ENCODE measurements around the gene RSF1.

RSF1 gene

DNA sequence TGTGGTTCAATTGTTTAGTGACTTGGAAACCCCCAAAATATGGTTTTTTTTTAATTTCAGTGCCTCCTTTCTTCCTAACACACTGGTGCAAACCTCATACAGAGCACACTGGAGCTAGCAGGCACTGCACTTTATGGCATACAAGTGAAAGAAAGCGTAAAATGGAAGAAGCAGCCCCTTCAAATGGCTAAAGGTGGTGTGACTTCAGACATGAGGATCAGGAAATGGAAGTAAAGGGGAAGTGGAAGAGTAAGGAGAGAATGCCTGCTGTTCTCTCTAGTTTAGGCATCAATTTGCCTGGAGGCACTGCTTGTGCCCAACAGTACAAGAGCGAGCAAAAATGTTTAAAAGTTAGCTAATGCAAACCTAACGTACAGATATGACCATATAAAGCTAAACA, 5.7 kb downstream of the RSF1 start:
- Histone ChIP-seq H3K4me3 (ENCODE audit: low read depth, low read length) (no peak overlapping the region), H3K27ac (no peak overlapping the region), H3K27me3 (replicated peaks) (no peaks in the 10 kb centered on the region), H3K36me3 (replicated peaks) (no peaks in the 10 kb centered on the region)
- in situ Hi-C loops (cut with HindIII; ENCODE audit: low pct_ligation_motif_present, low sequenced_read_pairs), result no loop called here
- no peak for DNase-seq
- TF ChIP-seq, protein P1, sequence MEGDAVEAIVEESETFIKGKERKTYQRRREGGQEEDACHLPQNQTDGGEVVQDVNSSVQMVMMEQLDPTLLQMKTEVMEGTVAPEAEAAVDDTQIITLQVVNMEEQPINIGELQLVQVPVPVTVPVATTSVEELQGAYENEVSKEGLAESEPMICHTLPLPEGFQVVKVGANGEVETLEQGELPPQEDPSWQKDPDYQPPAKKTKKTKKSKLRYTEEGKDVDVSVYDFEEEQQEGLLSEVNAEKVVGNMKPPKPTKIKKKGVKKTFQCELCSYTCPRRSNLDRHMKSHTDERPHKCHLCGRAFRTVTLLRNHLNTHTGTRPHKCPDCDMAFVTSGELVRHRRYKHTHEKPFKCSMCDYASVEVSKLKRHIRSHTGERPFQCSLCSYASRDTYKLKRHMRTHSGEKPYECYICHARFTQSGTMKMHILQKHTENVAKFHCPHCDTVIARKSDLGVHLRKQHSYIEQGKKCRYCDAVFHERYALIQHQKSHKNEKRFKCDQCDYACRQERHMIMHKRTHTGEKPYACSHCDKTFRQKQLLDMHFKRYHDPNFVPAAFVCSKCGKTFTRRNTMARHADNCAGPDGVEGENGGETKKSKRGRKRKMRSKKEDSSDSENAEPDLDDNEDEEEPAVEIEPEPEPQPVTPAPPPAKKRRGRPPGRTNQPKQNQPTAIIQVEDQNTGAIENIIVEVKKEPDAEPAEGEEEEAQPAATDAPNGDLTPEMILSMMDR (IDR thresholded peaks at IDR 0.05; ENCODE audit: low read depth, low read length, missing control alignments), result no peak

DNA sequence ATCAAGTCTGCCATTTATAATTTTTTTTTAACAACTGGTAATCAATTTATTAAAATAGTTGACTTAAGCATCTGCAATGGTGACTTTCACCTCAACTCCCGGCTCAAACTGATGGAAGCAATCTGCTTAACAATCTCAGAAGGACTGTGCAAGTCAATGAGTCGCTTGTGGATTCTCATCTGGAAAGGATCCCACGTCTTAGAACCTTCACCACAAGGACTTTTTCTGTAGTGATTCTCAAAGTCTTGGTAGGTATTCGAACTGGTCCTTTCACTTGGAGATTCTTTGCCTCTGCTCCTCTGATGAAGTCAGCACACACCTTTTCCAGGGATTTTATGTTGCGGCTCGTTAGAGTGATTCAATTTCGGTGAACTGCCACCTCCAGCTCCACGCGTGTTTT, 7.3 kb downstream of the RSF1 start:
- TF ChIP-seq, protein P1 (IDR thresholded peaks at IDR 0.05; ENCODE audit: low read depth, low read length, missing control alignments), result no peak
- no peak for DNase-seq
- Histone ChIP-seq H3K27ac (no peak overlapping the region), H3K27me3 (replicated peaks) (no peaks in the 10 kb centered on the region), H3K36me3 (replicated peaks) (no peaks in the 10 kb centered on the region), H3K4me3 (ENCODE audit: low read depth, low read length) (no peak overlapping the region)
- in situ Hi-C loops (cut with HindIII; ENCODE audit: low pct_ligation_motif_present, low sequenced_read_pairs), result no loop called here

DNA sequence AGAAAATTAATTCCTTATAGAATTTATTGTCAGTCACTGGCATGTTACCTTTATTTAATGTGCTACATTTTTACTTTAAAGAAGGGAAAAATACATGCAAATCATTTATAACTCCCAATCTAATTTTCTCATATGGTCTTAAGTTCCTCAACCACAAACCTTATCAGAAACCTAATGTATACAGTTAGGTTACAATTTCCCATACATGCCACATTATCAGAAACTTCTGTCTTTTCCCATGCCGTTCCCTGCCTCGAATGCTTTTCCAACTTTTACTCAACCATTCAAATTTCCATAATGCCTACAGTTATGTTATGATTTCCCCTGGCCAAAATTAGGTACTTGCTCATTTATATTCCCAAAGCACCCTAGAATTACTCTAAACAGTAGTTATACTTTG, 13.5 kb downstream of the RSF1 start:
- TF ChIP-seq, protein P1 (IDR thresholded peaks at IDR 0.05; ENCODE audit: low read depth, low read length, missing control alignments), result no peak
- no peak overlapping the region for H3K27ac ChIP-seq
- in situ Hi-C loops (cut with HindIII; ENCODE audit: low pct_ligation_motif_present, low sequenced_read_pairs), result no loop called here
- H3K36me3 ChIP-seq (replicated peaks), result no peaks in the 10 kb centered on the region
- no peak for DNase-seq
- H3K4me3 ChIP-seq (ENCODE audit: low read depth, low read length), result no peak overlapping the region
- H3K27me3 ChIP-seq (replicated peaks), result no peaks in the 10 kb centered on the region

DNA sequence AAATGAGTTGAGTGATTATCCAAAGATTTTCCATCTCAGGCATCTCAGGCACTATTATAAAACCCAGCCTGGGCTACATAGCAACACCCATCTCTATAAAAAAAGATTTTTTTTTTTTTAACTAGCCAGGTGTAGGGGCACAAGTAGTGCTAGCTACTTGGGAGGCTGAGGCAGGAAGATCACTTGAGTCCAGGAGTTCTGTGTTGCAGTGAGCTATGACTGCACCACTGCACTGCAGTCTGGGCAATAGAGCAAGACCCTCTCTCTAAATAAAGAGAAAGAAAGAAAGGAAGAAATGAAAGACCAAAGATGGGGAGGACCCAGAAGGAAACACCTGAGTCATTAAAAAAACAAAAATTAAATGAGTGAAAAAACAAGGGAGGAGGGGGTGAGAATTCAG, 14.1 kb downstream of the RSF1 start:
- TF ChIP-seq, protein P1 (IDR thresholded peaks at IDR 0.05; ENCODE audit: low read depth, low read length, missing control alignments), result no peak
- no peak overlapping the region for H3K4me3 ChIP-seq (ENCODE audit: low read depth, low read length)
- no peak for DNase-seq
- H3K27me3 ChIP-seq (replicated peaks), result no peaks in the 10 kb centered on the region
- no peaks in the 10 kb centered on the region for H3K36me3 ChIP-seq (replicated peaks)
- in situ Hi-C loops (cut with HindIII; ENCODE audit: low pct_ligation_motif_present, low sequenced_read_pairs), result no loop called here
- no peak overlapping the region for H3K27ac ChIP-seq

DNA sequence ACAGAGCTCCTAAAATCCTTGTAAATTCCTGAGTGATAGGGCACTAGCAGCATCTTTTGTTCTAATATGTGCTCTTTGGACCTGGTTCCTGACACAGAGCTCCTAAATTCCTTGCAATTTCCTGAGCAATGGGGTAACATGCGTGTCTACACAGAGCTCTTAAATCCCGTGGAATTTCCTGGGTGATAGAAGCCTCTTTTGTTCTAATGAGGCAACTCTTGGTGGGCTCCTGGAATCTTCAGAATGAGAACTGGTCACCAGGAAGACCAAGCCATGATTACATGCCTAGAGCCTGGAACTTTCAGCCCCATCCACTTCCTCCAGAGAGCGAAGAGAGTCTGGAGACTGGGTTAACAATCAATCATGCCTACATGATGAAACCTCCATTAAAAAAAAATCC, 19.0 kb downstream of the RSF1 start:
- no peak for DNase-seq
- in situ Hi-C loops (cut with HindIII; ENCODE audit: low pct_ligation_motif_present, low sequenced_read_pairs), result no loop called here
- Histone ChIP-seq H3K4me3 (ENCODE audit: low read depth, low read length) (no peak overlapping the region), H3K27ac (no peak overlapping the region), H3K27me3 (replicated peaks) (no peaks in the 10 kb centered on the region), H3K36me3 (replicated peaks) (no peaks in the 10 kb centered on the region)
- TF ChIP-seq, protein P1 (IDR thresholded peaks at IDR 0.05; ENCODE audit: low read depth, low read length, missing control alignments), result no peak

DNA sequence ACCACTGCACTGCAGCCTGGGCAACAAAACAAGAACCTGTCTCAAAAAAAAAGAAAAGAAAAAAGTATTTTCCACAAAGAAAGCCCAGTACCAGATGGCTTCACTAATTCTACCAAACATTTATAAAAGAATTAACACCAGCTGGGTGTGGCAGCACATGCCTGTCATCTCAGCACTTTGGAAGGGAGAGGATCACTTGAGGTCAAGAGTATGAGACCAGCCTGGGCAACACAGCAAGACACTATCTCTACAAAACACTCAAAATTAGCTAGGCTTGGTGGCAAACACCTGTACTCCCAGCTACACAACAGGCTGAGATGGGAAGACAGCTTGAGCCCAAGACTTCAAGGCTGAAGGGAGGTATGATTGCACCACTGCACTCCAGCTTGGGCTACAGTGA, 20.1 kb downstream of the RSF1 start:
- Histone ChIP-seq H3K27ac (no peak overlapping the region), H3K4me3 (ENCODE audit: low read depth, low read length) (no peak overlapping the region), H3K36me3 (replicated peaks) (no peaks in the 10 kb centered on the region), H3K27me3 (replicated peaks) (no peaks in the 10 kb centered on the region)
- TF ChIP-seq, protein P1 (IDR thresholded peaks at IDR 0.05; ENCODE audit: low read depth, low read length, missing control alignments), result no peak
- no peak for DNase-seq
- in situ Hi-C loops (cut with HindIII; ENCODE audit: low pct_ligation_motif_present, low sequenced_read_pairs), result no loop called here
